Body of pancreas (tissue), 4 donors: ENCODE data around the gene RGS13.

Experiments used
- POLR2A ChIP-seq, 3 donors: fragments of 450-650 bp; IDR thresholded peaks; one replicate each; pipeline ENCODE4 v1.6.1; 2016; ENCODE audit warnings: antibody characterized with exemption in 3 of 3, mild to moderate bottlenecking in 2 of 3
- TF ChIP-seq, protein P1 (sequence below), 7 experiments: fragments of 450-650 bp in 4 of 7; fragments of 200-600 bp in 3 of 7; sonication (generic) in 3 of 7; IDR thresholded peaks; one replicate each; pipeline ENCODE4 v1.5.1; 2016 to 2019; ENCODE audit warnings: antibody characterized with exemption in 7 of 7

- TF ChIP-seq, protein P1, sequence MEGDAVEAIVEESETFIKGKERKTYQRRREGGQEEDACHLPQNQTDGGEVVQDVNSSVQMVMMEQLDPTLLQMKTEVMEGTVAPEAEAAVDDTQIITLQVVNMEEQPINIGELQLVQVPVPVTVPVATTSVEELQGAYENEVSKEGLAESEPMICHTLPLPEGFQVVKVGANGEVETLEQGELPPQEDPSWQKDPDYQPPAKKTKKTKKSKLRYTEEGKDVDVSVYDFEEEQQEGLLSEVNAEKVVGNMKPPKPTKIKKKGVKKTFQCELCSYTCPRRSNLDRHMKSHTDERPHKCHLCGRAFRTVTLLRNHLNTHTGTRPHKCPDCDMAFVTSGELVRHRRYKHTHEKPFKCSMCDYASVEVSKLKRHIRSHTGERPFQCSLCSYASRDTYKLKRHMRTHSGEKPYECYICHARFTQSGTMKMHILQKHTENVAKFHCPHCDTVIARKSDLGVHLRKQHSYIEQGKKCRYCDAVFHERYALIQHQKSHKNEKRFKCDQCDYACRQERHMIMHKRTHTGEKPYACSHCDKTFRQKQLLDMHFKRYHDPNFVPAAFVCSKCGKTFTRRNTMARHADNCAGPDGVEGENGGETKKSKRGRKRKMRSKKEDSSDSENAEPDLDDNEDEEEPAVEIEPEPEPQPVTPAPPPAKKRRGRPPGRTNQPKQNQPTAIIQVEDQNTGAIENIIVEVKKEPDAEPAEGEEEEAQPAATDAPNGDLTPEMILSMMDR (IDR thresholded peaks at IDR 0.05) = no peak
- TF ChIP-seq POLR2A (IDR thresholded peaks at IDR 0.05) = no peak
These were observed 24.7 kb downstream of the RGS13 start for GRCh38 chr1:192660613-192661012.
